ENCODE data around the gene ELANE. TPM values are rescaled to one million over a fixed set of nuclear protein-coding genes. Genes with fewer than 3 reads are reported as not detected.
A peak's percentile ranks its signal among the peaks of the same experiment; 100 is the strongest.

ELANE gene
- total and polyA plus RNA-seq, 4 donors: 0.17 to 37.4 (median 1.8) TPM

DNA sequence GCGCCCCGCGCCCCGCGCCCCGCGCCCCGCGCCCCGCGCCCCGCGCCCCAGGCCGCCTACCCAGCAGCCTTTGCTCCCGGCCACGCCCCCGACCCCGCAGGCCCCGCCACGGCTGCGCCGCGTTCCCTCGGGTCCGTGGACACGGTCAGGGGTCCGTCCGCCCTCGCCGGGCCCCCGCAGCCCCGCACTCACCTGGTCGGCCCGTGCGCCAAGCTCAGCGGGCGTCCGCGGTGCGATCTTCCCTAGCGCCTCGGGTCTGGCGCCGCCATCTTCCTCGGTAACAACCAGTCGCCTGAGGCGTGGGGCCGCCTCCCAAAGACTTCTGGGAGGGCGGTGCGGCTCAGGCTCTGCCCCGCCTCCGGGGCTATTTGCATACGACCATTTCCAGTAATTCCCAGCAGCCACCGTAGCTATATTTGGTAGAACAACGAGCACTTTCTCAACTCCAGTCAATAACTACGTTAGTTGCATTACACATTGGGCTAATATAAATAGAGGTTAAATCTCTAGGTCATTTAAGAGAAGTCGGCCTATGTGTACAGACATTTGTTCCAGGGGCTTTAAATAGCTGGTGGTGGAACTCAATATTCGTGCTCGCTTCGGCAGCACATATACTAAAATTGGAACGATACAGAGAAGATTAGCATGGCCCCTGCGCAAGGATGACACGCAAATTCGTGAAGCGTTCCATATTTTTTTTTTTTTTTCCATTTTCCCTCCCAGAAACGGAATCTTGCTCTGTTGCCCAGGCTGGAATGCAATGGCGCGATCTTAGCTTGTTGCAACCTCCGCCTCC, 41.0 kb downstream of the ELANE start, which contains the start of the genes MED16 and RNU6-9 (continued):
- TF ChIP-seq, protein P1, sequence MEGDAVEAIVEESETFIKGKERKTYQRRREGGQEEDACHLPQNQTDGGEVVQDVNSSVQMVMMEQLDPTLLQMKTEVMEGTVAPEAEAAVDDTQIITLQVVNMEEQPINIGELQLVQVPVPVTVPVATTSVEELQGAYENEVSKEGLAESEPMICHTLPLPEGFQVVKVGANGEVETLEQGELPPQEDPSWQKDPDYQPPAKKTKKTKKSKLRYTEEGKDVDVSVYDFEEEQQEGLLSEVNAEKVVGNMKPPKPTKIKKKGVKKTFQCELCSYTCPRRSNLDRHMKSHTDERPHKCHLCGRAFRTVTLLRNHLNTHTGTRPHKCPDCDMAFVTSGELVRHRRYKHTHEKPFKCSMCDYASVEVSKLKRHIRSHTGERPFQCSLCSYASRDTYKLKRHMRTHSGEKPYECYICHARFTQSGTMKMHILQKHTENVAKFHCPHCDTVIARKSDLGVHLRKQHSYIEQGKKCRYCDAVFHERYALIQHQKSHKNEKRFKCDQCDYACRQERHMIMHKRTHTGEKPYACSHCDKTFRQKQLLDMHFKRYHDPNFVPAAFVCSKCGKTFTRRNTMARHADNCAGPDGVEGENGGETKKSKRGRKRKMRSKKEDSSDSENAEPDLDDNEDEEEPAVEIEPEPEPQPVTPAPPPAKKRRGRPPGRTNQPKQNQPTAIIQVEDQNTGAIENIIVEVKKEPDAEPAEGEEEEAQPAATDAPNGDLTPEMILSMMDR (IDR thresholded peaks at IDR 0.05; ENCODE audit: low read depth, low read length, missing input control): no peak
- TF ChIP-seq NR2F2 (IDR thresholded peaks at IDR 0.05) (peak; percentile 28), FOXA1 (IDR thresholded peaks at IDR 0.05) (peak; percentile 24), SP1 (IDR thresholded peaks at IDR 0.05) (peak; percentile 67), HNF4A (conservative IDR thresholded peaks at IDR 0.05) (peak; percentile 20 to 28), HNF4G (IDR thresholded peaks at IDR 0.05) (no peak), YY1 (IDR thresholded peaks at IDR 0.05) (peak; percentile 96), RAD21 (IDR thresholded peaks at IDR 0.05) (no peak), JUND (IDR thresholded peaks at IDR 0.05) (peak in 1 of 2 donors; percentile 51), GABPA (IDR thresholded peaks at IDR 0.05 in 1 of 2, conservative IDR thresholded peaks at IDR 0.05 in 1 of 2) (peak in 1 of 2 donors; percentile 40)
- TF ChIP-seq, protein P2, sequence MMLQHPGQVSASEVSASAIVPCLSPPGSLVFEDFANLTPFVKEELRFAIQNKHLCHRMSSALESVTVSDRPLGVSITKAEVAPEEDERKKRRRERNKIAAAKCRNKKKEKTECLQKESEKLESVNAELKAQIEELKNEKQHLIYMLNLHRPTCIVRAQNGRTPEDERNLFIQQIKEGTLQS (IDR thresholded peaks at IDR 0.05): peak; percentile 93
- TF ChIP-seq, protein P3, sequence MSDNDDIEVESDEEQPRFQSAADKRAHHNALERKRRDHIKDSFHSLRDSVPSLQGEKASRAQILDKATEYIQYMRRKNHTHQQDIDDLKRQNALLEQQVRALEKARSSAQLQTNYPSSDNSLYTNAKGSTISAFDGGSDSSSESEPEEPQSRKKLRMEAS (IDR thresholded peaks at IDR 0.05): no peak

DNA sequence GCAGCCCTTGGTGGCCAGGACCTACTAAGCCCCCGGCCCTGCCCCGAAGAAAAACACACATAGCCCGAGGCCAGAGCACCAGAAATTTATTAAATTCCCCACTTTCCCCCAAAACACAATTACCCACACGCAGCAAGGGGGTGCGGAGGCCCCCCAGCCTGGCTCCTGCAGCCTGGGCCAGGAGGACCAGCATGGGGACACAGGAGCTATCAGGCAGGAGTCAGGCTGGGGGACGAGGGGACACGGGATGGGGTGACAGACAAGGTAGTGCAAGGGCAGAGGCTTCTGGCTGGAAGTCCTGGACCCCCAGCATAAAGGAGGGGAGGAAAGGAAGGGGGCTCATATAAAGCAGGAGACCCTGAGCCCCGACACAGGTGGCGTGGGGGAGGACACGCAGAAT, 44.3 kb downstream of the ELANE start:
- no peak for DNase-seq (ENCODE audit: low spot score)
- peaks cover 0 to 8% (median 4%) of the 10 kb centered on the region in 4 donors for H3K36me3 ChIP-seq (ENCODE audit: control insufficient read depth in 4 of 4, insufficient read depth in 3 of 4, low read depth in 1 of 4, low read length in 3 of 4)
- H3K4me3 ChIP-seq (ENCODE audit: low read depth in 1 of 3, low read length in 3 of 3): no peak overlapping the region
- no peak overlapping the region for H3K9ac ChIP-seq (ENCODE audit: low read depth in 1 of 2, low read length in 2 of 2)
- 98% methylated on average over 10 of the region's 10 CpGs for WGBS
- H3K27ac ChIP-seq (ENCODE audit: low read depth in 1 of 2, low read length in 2 of 2): no peak overlapping the region
- H3K9me3 ChIP-seq (ENCODE audit: control insufficient read depth in 4 of 4, low read length in 3 of 4): no peaks in the 10 kb centered on the region
- H3K4me1 ChIP-seq (ENCODE audit: control insufficient read depth in 4 of 4, insufficient read depth in 4 of 4, low read length in 3 of 4): peaks cover 0 to 7% (median 4%) of the 10 kb centered on the region in 4 donors
- H3K27me3 ChIP-seq (ENCODE audit: control insufficient read depth in 4 of 4, insufficient read depth in 4 of 4, low read length in 3 of 4): no peaks in the 10 kb centered on the region
- TF ChIP-seq HNF4A (conservative IDR thresholded peaks at IDR 0.05) (no peak), FOXA1 (IDR thresholded peaks at IDR 0.05) (no peak), RAD21 (IDR thresholded peaks at IDR 0.05) (no peak), YY1 (IDR thresholded peaks at IDR 0.05) (no peak), RXRA (IDR thresholded peaks at IDR 0.05) (no peak), GABPA (IDR thresholded peaks at IDR 0.05 in 1 of 2, conservative IDR thresholded peaks at IDR 0.05 in 1 of 2) (no peak), JUND (IDR thresholded peaks at IDR 0.05) (no peak), HNF4G (IDR thresholded peaks at IDR 0.05) (no peak), FOXA2 (IDR thresholded peaks at IDR 0.05) (no peak), EGR1 (IDR thresholded peaks at IDR 0.05; ENCODE audit: low read depth in 2 of 2) (no peak), TAF1 (conservative IDR thresholded peaks at IDR 0.05) (no peak), NR2F2 (IDR thresholded peaks at IDR 0.05) (no peak), SP1 (IDR thresholded peaks at IDR 0.05) (no peak)
- TF ChIP-seq, protein P2 (IDR thresholded peaks at IDR 0.05): no peak
- TF ChIP-seq, protein P1 (IDR thresholded peaks at IDR 0.05; ENCODE audit: low read depth, low read length, missing input control): no peak
- TF ChIP-seq, protein P3 (IDR thresholded peaks at IDR 0.05): no peak
- TF ChIP-seq, protein P4, sequence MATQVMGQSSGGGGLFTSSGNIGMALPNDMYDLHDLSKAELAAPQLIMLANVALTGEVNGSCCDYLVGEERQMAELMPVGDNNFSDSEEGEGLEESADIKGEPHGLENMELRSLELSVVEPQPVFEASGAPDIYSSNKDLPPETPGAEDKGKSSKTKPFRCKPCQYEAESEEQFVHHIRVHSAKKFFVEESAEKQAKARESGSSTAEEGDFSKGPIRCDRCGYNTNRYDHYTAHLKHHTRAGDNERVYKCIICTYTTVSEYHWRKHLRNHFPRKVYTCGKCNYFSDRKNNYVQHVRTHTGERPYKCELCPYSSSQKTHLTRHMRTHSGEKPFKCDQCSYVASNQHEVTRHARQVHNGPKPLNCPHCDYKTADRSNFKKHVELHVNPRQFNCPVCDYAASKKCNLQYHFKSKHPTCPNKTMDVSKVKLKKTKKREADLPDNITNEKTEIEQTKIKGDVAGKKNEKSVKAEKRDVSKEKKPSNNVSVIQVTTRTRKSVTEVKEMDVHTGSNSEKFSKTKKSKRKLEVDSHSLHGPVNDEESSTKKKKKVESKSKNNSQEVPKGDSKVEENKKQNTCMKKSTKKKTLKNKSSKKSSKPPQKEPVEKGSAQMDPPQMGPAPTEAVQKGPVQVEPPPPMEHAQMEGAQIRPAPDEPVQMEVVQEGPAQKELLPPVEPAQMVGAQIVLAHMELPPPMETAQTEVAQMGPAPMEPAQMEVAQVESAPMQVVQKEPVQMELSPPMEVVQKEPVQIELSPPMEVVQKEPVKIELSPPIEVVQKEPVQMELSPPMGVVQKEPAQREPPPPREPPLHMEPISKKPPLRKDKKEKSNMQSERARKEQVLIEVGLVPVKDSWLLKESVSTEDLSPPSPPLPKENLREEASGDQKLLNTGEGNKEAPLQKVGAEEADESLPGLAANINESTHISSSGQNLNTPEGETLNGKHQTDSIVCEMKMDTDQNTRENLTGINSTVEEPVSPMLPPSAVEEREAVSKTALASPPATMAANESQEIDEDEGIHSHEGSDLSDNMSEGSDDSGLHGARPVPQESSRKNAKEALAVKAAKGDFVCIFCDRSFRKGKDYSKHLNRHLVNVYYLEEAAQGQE (IDR thresholded peaks at IDR 0.05): no peak
- TF ChIP-seq, protein P5, sequence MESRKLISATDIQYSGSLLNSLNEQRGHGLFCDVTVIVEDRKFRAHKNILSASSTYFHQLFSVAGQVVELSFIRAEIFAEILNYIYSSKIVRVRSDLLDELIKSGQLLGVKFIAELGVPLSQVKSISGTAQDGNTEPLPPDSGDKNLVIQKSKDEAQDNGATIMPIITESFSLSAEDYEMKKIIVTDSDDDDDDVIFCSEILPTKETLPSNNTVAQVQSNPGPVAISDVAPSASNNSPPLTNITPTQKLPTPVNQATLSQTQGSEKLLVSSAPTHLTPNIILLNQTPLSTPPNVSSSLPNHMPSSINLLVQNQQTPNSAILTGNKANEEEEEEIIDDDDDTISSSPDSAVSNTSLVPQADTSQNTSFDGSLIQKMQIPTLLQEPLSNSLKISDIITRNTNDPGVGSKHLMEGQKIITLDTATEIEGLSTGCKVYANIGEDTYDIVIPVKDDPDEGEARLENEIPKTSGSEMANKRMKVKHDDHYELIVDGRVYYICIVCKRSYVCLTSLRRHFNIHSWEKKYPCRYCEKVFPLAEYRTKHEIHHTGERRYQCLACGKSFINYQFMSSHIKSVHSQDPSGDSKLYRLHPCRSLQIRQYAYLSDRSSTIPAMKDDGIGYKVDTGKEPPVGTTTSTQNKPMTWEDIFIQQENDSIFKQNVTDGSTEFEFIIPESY (IDR thresholded peaks at IDR 0.05): no peak
